SK-N-SH (cell line): ENCODE results near the gene MAGI2.

Experiments used
- CTCF ChIP-seq: fragments of 200-600 bp; sonication (generic); IDR thresholded peaks from 2 replicates; pipeline ENCODE4 v1.6.1; 2017; ENCODE audit warnings: antibody characterized with exemption, mild to moderate bottlenecking, moderate library complexity
- EZH2phosphoT487 ChIP-seq: fragments of 200-600 bp; sonication (generic); IDR thresholded peaks from 2 replicates; pipeline ENCODE4 v1.6.1; 2017; ENCODE audit warnings: low read depth, mixed run types, mild to moderate bottlenecking, antibody characterized with exemption, moderate library complexity, borderline replicate concordance
- JUND ChIP-seq: IDR thresholded peaks from 2 replicates; pipeline ENCODE4 v1.4.0; 2012
- MXI1 ChIP-seq: IDR thresholded peaks from 2 replicates; pipeline ENCODE4 v1.6.1; 2012; ENCODE audit warnings: mild to moderate bottlenecking, low read depth, low read length, improper control_type of control experiment
- POLR2AphosphoS5 ChIP-seq: IDR thresholded peaks from 2 replicates; pipeline ENCODE4 v1.6.1; 2012; ENCODE audit warnings: low read depth, low read length
- RAD21 ChIP-seq: IDR thresholded peaks from 2 replicates; pipeline ENCODE4 v1.6.1; 2012; ENCODE audit warnings: mild to moderate bottlenecking, low read length
- REST ChIP-seq: IDR thresholded peaks from 2 replicates; pipeline ENCODE4 v1.6.1; 2012; ENCODE audit warnings: mild to moderate bottlenecking, low read depth, low read length, moderate library complexity
- RXRA ChIP-seq: IDR thresholded peaks from 2 replicates; pipeline ENCODE4 v1.4.0; 2012; ENCODE audit warnings: low read depth, mild to moderate bottlenecking, borderline replicate concordance
- TEAD4 ChIP-seq: IDR thresholded peaks from 2 replicates; pipeline ENCODE4 v1.4.0; 2012; ENCODE audit warnings: mild to moderate bottlenecking, borderline replicate concordance; ENCODE audit not compliant: insufficient read depth
- YY1 ChIP-seq: IDR thresholded peaks from 2 replicates; pipeline ENCODE4 v1.4.0; 2012; ENCODE audit warnings: low read depth, mild to moderate bottlenecking
- ZBTB33 ChIP-seq: IDR thresholded peaks from 2 replicates; pipeline ENCODE4 v1.4.0; 2012; ENCODE audit warnings: low read depth, borderline replicate concordance

- TF ChIP-seq CTCF (no peak), MXI1 (no peak), ZBTB33 (no peak), EZH2phosphoT487 (no peak), TEAD4 (no peak), YY1 (no peak), POLR2AphosphoS5 (no peak), RAD21 (no peak), REST (no peak), JUND (no peak), RXRA (no peak)
Measured at GRCh38 chr7:79240413-79240812, 213.1 kb downstream of the MAGI2 start.
